Activated T-cell treated with anti-CD3 and anti-CD28 coated beads, Interleukin-2, amount 50 U/mL, for 4 hours (primary cell): ENCODE measurements around the gene PRUNE1. TPM values are rescaled to one million over a fixed set of nuclear protein-coding genes. Genes with fewer than 3 reads are reported as not detected.

Experiments
- total RNA-seq, 3 donors: library from RNA; stranded (reverse); gene quantifications; one replicate each; pipeline ENCODE4 v1.2.1, GENCODE V29; 2021

The PRUNE1 gene
- total RNA-seq, 3 donors from 2014 or later: 11.0 to 13.7 (median 11.9) TPM

Other genes starting within 250 kb of the PRUNE1 start
- 10 to 100 TPM; 37.3 to 41.2 (median 37.4) TPM for gene CTSS, start 242.7 kb upstream of the PRUNE1 start, total RNA-seq
- gene CTSK, start 200.2 kb upstream of the PRUNE1 start, total RNA-seq: 1 to 10 TPM in 1 of 3 donors, under 1 TPM in 2; 0.38 to 1.1 (median 0.81) TPM
- gene ARNT, start 131.8 kb upstream of the PRUNE1 start, total RNA-seq: 10 to 100 TPM; 20.1 to 24.6 (median 22.6) TPM
- gene CTXND2, start 121.3 kb upstream of the PRUNE1 start, total RNA-seq: not detected
- 10 to 100 TPM; 37.0 to 40.7 (median 40.7) TPM for gene SETDB1, start 82.1 kb upstream of the PRUNE1 start, total RNA-seq
- 100 to 1,000 TPM; 199 to 208 (median 200) TPM for gene CERS2, start 33.6 kb upstream of the PRUNE1 start, total RNA-seq
- gene ANXA9, start 26.2 kb upstream of the PRUNE1 start, total RNA-seq: not detected
- 1 to 10 TPM; 5.0 to 7.0 (median 6.5) TPM for gene MINDY1, start 1.5 kb upstream of the PRUNE1 start, total RNA-seq
- under 1 TPM; 0.22 to 0.53 (median 0.28) TPM for gene BNIPL, start 28.1 kb downstream of the PRUNE1 start, total RNA-seq
- 1 to 10 TPM in 2 of 3 donors, under 1 TPM in 1; 0.99 to 1.3 (median 1.1) TPM for gene C1orf56, start 39.3 kb downstream of the PRUNE1 start, total RNA-seq
- gene CDC42SE1, start 51.2 kb downstream of the PRUNE1 start, total RNA-seq: 100 to 1,000 TPM; 126 to 148 (median 142) TPM
- gene MLLT11, start 51.9 kb downstream of the PRUNE1 start, total RNA-seq: 1 to 10 TPM; 2.3 to 2.8 (median 2.6) TPM
- gene GABPB2, start 62.3 kb downstream of the PRUNE1 start, total RNA-seq: 10 to 100 TPM; 22.0 to 25.7 (median 22.2) TPM
- 1 to 10 TPM in 1 of 3 donors, under 1 TPM in 2; 0.78 to 1.3 (median 0.84) TPM for gene SEMA6C, start 138.2 kb downstream of the PRUNE1 start, total RNA-seq
- gene TNFAIP8L2, start 148.2 kb downstream of the PRUNE1 start, total RNA-seq: 10 to 100 TPM; 15.8 to 18.3 (median 18.2) TPM
- gene LYSMD1, start 157.5 kb downstream of the PRUNE1 start, total RNA-seq: 1 to 10 TPM; 3.0 to 4.4 (median 3.5) TPM
- 10 to 100 TPM; 92.8 to 95.0 (median 93.3) TPM for gene SCNM1, start 157.7 kb downstream of the PRUNE1 start, total RNA-seq
- 1 to 10 TPM in 2 of 3 donors, under 1 TPM in 1; 0.52 to 2.9 (median 2.3) TPM for gene TMOD4, start 167.5 kb downstream of the PRUNE1 start, total RNA-seq
- gene VPS72, start 181.7 kb downstream of the PRUNE1 start, total RNA-seq: 10 to 100 TPM; 72.5 to 81.9 (median 78.1) TPM
- 100 to 1,000 TPM in 2 of 3 donors, 10 to 100 TPM in 1; 98.5 to 110 (median 100) TPM for gene PIP5K1A, start 190.1 kb downstream of the PRUNE1 start, total RNA-seq
- gene PSMD4, start 246.3 kb downstream of the PRUNE1 start, total RNA-seq: 100 to 1,000 TPM; 336 to 368 (median 350) TPM